ENCODE data around the gene MXD3. TPM values are rescaled to one million over a fixed set of nuclear protein-coding genes. Genes with fewer than 3 reads are reported as not detected.
"Not testable (repeated sequence)": the region's sequence is repeated elsewhere in the genome, so short reads cannot be mapped to it uniquely, and the experiment has no call there.

The MXD3 gene
- total and polyA plus RNA-seq, 2 experiments from 2014 or later = 9.9 to 11.6 TPM

- no peak for TF ChIP-seq EZH2phosphoT487 (IDR thresholded peaks at IDR 0.05; ENCODE audit: unreplicated experiment)
- TF ChIP-seq CREB1 (CRISPR knock-in tag; IDR thresholded peaks at IDR 0.05; ENCODE audit: low read depth) = no peak
Observed at GRCh38 chr5:177307544-177308363, 3.9 kb downstream of the MXD3 start (continued).

- TF ChIP-seq REST (IDR thresholded peaks at IDR 0.05; ENCODE audit: unreplicated experiment) (no peak), CTCF (conservative IDR thresholded peaks at IDR 0.05; ENCODE audit: low read depth in 2 of 2) (peak; percentile 30 to 53)
- H3K27ac ChIP-seq (ENCODE audit: low read depth) = no peak overlapping the region
- Mint-ChIP-seq H3K9me3 (no peaks in the 10 kb centered on the region; the same call in 2 of the 3 replicates), H3K36me3 (ENCODE audit: low read depth) (peaks cover 37% of the 10 kb centered on the region), H3K4me1 (peaks cover 40% of the 10 kb centered on the region), H3K4me3 (no peak overlapping the region), H3K27ac (no peak overlapping the region), H3K27me3 (ENCODE audit: insufficient read depth, low read depth, poor library complexity) (peaks cover 22% of the 10 kb centered on the region)
- no peak overlapping the region for H3K4me3 ChIP-seq
- ATAC-seq (no peak), DNase-seq (ENCODE audit: low spot score) (peak; percentile 67)
- H3K9me2 ChIP-seq (ENCODE audit: insufficient read depth) = no peaks in the 10 kb centered on the region
- no peak overlapping the region for H2AFZ ChIP-seq
- no peak overlapping the region for H3K4me2 ChIP-seq
- peaks cover 22% of the 10 kb centered on the region for H4K20me1 ChIP-seq (replicated peaks; ENCODE audit: insufficient read depth)
- peaks cover 23% of the 10 kb centered on the region; the same call in 1 of the 2 replicates for H3F3A ChIP-seq (replicated peaks; ENCODE audit: low read depth)
- H3K36me3 ChIP-seq (ENCODE audit: insufficient read depth) = peaks cover 17% of the 10 kb centered on the region
- H3K27me3 ChIP-seq (ENCODE audit: insufficient read depth) = no peaks in the 10 kb centered on the region
- peaks cover 14% of the 10 kb centered on the region for H3K4me1 ChIP-seq (ENCODE audit: insufficient read depth)
- peaks cover 21% of the 10 kb centered on the region for H3K79me2 ChIP-seq (replicated peaks; ENCODE audit: insufficient read depth)
Observed at GRCh38 chr5:177306674-177307543, 4.8 kb downstream of the MXD3 start.

- H3K4me1 Mint-ChIP-seq = peaks cover 40% of the 10 kb centered on the region
Observed at GRCh38 chr5:177306103-177306640, 5.5 kb downstream of the MXD3 start.

More at GRCh38 chr5:177306103-177306640, 5.5 kb downstream of the MXD3 start:
- H3K9me2 ChIP-seq (ENCODE audit: insufficient read depth); H3K4me2 ChIP-seq; H3K27ac ChIP-seq (ENCODE audit: low read depth); ATAC-seq; H3K4me3 ChIP-seq; H3K27ac Mint-ChIP-seq; H3K9me3 Mint-ChIP-seq; DNase-seq (ENCODE audit: low spot score); H2AFZ ChIP-seq; H3K27me3 ChIP-seq (ENCODE audit: insufficient read depth): not testable (repeated sequence)
- Mint-ChIP-seq H3K36me3 (ENCODE audit: low read depth) (peaks cover 38% of the 10 kb centered on the region), H3K27me3 (ENCODE audit: insufficient read depth, low read depth, poor library complexity) (peaks cover 22% of the 10 kb centered on the region), H3K4me3 (peak overlapping the region; percentile 38; the same call in 2 of the 3 replicates)
- H3K36me3 ChIP-seq (ENCODE audit: insufficient read depth) = peaks cover 17% of the 10 kb centered on the region
- peaks cover 14% of the 10 kb centered on the region for H3K4me1 ChIP-seq (ENCODE audit: insufficient read depth)
- H3F3A ChIP-seq (replicated peaks; ENCODE audit: low read depth) = peaks cover 31% of the 10 kb centered on the region
- peaks cover 21% of the 10 kb centered on the region for H3K79me2 ChIP-seq (replicated peaks; ENCODE audit: insufficient read depth)
- peaks cover 27% of the 10 kb centered on the region for H4K20me1 ChIP-seq (replicated peaks; ENCODE audit: insufficient read depth)

All from GM23338 (cell line).